ENCODE data around the gene STYX. TPM values are rescaled to one million over a fixed set of nuclear protein-coding genes. Genes with fewer than 3 reads are reported as not detected.

The STYX gene
- total RNA-seq, 1 experiment from 2014 or later, result 16.3 TPM

DNA sequence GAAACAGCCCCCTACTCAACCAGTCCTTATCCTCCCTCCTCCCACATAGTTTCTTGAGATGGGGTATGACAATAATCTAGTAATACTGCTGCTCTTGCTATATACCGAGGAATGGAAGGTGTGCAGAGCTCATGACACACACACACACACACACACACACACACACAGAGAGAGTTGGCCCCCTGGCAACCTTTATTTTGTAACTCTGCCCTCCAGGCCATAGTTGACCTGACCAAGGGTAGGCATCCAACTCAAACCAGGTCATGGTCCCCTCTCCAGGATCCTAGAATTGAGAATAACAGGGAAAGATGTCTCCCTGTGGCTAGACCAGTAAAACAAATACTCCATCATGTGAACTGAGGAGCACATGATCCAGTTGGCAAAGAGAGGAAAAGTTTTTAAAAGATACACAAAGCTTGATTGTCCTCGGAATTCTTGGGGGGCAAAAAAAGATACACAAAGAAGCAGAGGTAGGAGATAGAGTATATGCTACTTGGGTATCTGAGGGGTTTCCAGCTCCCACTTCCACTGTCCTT lies 45.9 kb upstream of the STYX start (continued):
- TF ChIP-seq, protein P1, sequence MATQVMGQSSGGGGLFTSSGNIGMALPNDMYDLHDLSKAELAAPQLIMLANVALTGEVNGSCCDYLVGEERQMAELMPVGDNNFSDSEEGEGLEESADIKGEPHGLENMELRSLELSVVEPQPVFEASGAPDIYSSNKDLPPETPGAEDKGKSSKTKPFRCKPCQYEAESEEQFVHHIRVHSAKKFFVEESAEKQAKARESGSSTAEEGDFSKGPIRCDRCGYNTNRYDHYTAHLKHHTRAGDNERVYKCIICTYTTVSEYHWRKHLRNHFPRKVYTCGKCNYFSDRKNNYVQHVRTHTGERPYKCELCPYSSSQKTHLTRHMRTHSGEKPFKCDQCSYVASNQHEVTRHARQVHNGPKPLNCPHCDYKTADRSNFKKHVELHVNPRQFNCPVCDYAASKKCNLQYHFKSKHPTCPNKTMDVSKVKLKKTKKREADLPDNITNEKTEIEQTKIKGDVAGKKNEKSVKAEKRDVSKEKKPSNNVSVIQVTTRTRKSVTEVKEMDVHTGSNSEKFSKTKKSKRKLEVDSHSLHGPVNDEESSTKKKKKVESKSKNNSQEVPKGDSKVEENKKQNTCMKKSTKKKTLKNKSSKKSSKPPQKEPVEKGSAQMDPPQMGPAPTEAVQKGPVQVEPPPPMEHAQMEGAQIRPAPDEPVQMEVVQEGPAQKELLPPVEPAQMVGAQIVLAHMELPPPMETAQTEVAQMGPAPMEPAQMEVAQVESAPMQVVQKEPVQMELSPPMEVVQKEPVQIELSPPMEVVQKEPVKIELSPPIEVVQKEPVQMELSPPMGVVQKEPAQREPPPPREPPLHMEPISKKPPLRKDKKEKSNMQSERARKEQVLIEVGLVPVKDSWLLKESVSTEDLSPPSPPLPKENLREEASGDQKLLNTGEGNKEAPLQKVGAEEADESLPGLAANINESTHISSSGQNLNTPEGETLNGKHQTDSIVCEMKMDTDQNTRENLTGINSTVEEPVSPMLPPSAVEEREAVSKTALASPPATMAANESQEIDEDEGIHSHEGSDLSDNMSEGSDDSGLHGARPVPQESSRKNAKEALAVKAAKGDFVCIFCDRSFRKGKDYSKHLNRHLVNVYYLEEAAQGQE (IDR thresholded peaks at IDR 0.05; ENCODE audit: low read depth), result no peak

DNA sequence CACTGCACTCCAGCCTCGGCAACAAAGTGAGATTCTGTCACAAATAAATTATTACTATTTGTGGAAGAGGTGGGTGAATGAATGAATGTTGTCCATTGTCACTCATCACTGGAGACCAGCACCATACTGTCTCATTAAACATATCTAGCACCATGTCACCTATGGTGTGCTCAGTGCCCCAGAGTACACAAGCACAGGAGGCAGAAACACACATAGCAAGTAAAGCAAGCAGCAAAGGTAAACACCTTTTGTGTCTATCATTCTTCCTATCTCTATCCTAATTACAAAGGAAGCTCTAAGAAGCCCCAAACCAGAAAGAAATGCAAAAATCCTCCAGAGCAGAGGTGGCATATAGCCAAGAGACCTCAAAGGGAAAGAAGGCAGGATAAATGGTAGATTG lies 43.8 kb upstream of the STYX start:
- Histone ChIP-seq H3K27ac (ENCODE audit: low read depth, low read length) (no peak overlapping the region), H3K4me3 (replicated peaks in 1 of 2; ENCODE audit: low read depth in 1 of 2, low read length in 2 of 2) (no peak overlapping the region), H3K9ac (ENCODE audit: low read length) (no peak overlapping the region), H3K4me2 (ENCODE audit: low read length) (no peak overlapping the region), H3K27me3 (ENCODE audit: insufficient read depth, low read length) (no peaks in the 10 kb centered on the region), H4K20me1 (ENCODE audit: insufficient read depth) (peaks cover 11% of the 10 kb centered on the region; the same call in 1 of the 2 replicates), H3K9me3 (ENCODE audit: control insufficient read depth in 1 of 2, insufficient read depth in 1 of 2, low read depth in 1 of 2, low read length in 2 of 2) (no peaks in the 10 kb centered on the region), H3K4me1 (ENCODE audit: control insufficient read depth in 1 of 2, insufficient read depth in 2 of 2, low read length in 2 of 2) (peaks cover 5 to 10% of the 10 kb centered on the region in 2 experiments; a peak in 2 of 4 replicates), H2AFZ (ENCODE audit: low read depth, low read length, poor library complexity, severe bottlenecking) (no peak overlapping the region), H3K9me2 (ENCODE audit: insufficient read depth) (no peaks in the 10 kb centered on the region), H3K36me3 (ENCODE audit: control insufficient read depth in 1 of 2, insufficient read depth in 2 of 2, low read length in 2 of 2) (peaks cover under 1 to 10% of the 10 kb centered on the region in 2 experiments; a peak in 1 of 4 replicates), H3K79me2 (ENCODE audit: insufficient read depth, low read length) (peaks cover 98% of the 10 kb centered on the region)
- intact Hi-C loops (cut with micrococcal nuclease), result no loop called here
- no peak for TF ChIP-seq SIN3A (IDR thresholded peaks at IDR 0.05; ENCODE audit: low read depth)
- no peak for TF ChIP-seq ZFX (IDR thresholded peaks at IDR 0.05)
- ChIA-PET CTCF (no interaction called here), POLR2A (no interaction called here), RAD21 (ENCODE audit: low non-redundant PET in 1 of 2, low total read pairs in 2 of 2, uncharacterized antibody in 2 of 2, unreplicated experiment in 2 of 2) (no interaction called here)
- BruUV-seq (replicated peaks), result no TSS peak
- no peak for DNase-seq (ENCODE audit: low read depth, low spot score)
- no peak for ATAC-seq
